ENCODE measurements around the gene ABCA10.
"Not testable (repeated sequence)": the region's sequence is repeated elsewhere in the genome, so short reads cannot be mapped to it uniquely, and the experiment has no call there.

The ABCA10 gene

GRCh38 chr17:69228576-69228975 is at the start of gene ABCA10:
Gene ABCA10 (minus strand): TSS chr17:69228824. CDS start chr17:69225358, 3,466 bp downstream.
- H3K27me3 ChIP-seq (ENCODE audit: control insufficient read depth in 5 of 5, insufficient read depth in 4 of 5, low read length in 5 of 5) = no peaks in the 10 kb centered on the region
- peak within 1 kb of the TSS in 3 of 5 donors; percentile 6 to 52 (median 45) for H3K9ac ChIP-seq (ENCODE audit: low read length in 5 of 5)
- H3K27ac ChIP-seq (ENCODE audit: low read depth, low read length) = peak within 1 kb of the TSS; percentile 11

DNA sequence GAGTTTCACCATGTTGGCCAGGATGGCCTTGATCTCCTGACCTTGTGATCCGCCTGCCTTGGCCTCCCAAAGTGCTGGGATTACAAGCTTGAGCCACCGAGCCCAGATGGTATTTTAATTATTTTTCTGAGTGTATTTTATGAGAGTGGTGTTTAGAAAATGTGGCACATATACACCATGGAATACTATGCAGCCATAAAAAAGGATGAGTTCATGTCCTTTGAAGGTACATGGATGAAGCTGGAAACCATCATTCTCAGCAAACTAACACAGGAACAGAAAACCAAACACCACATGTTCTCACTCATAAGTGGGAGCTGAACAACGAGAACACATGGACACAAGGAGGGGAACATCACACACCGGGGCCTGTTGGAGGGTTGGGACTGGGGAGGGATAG is 47.7 kb upstream of the ABCA10 start:
- not testable (repeated sequence) for H3K4me3 ChIP-seq (ENCODE audit: low read depth in 1 of 5, low read length in 5 of 5); H3K27ac ChIP-seq (ENCODE audit: low read depth, low read length); H3K9me3 ChIP-seq (ENCODE audit: control insufficient read depth in 5 of 5, low read length in 5 of 5); H3K9ac ChIP-seq (ENCODE audit: low read length in 5 of 5); H3K4me1 ChIP-seq (ENCODE audit: control insufficient read depth in 5 of 5, insufficient read depth in 5 of 5, low read length in 5 of 5); H3K27me3 ChIP-seq (ENCODE audit: control insufficient read depth in 5 of 5, insufficient read depth in 4 of 5, low read length in 5 of 5)
- H3K36me3 ChIP-seq (ENCODE audit: control insufficient read depth in 5 of 5, insufficient read depth in 5 of 5, low read length in 5 of 5) = peaks cover 0 to 18% (median 3%) of the 10 kb centered on the region in 5 donors

More at GRCh38 chr17:69228576-69228975, at the start of gene ABCA10:
- H3K9me3 ChIP-seq (ENCODE audit: control insufficient read depth in 5 of 5, low read length in 5 of 5) = peaks cover 0 to 6% (median 3%) of the 10 kb centered on the region in 5 donors
- peaks cover 0 to 6% (median 0%) of the 10 kb centered on the region in 5 donors for H3K4me1 ChIP-seq (ENCODE audit: control insufficient read depth in 5 of 5, insufficient read depth in 5 of 5, low read length in 5 of 5)
- H3K4me3 ChIP-seq (ENCODE audit: low read depth in 1 of 5, low read length in 5 of 5) = peak within 1 kb of the TSS; percentile 25 to 58 (median 49)
- H3K36me3 ChIP-seq (ENCODE audit: control insufficient read depth in 5 of 5, insufficient read depth in 5 of 5, low read length in 5 of 5) = no peaks in the 10 kb centered on the region

- Histone ChIP-seq H3K9me3 (ENCODE audit: control insufficient read depth in 5 of 5, low read length in 5 of 5) (no peaks in the 10 kb centered on the region), H3K36me3 (ENCODE audit: control insufficient read depth in 5 of 5, insufficient read depth in 5 of 5, low read length in 5 of 5) (peaks cover 0 to 21% (median 3%) of the 10 kb centered on the region in 5 donors), H3K4me1 (ENCODE audit: control insufficient read depth in 5 of 5, insufficient read depth in 5 of 5, low read length in 5 of 5) (no peaks in the 10 kb centered on the region), H3K9ac (ENCODE audit: low read length in 5 of 5) (no peak overlapping the region), H3K4me3 (ENCODE audit: low read depth in 1 of 5, low read length in 5 of 5) (no peak overlapping the region), H3K27me3 (ENCODE audit: control insufficient read depth in 5 of 5, insufficient read depth in 4 of 5, low read length in 5 of 5) (no peaks in the 10 kb centered on the region), H3K27ac (ENCODE audit: low read depth, low read length) (no peak overlapping the region)
Observed at GRCh38 chr17:69275751-69276150, 47.1 kb upstream of the ABCA10 start.

GRCh38 chr17:69271023-69271422 is 42.4 kb upstream of the ABCA10 start:
- H3K4me3 ChIP-seq (ENCODE audit: low read depth in 1 of 5, low read length in 5 of 5) = no peak overlapping the region
- peaks cover 0 to 11% (median 0%) of the 10 kb centered on the region in 5 donors for H3K4me1 ChIP-seq (ENCODE audit: control insufficient read depth in 5 of 5, insufficient read depth in 5 of 5, low read length in 5 of 5)
- no peak overlapping the region for H3K27ac ChIP-seq (ENCODE audit: low read depth, low read length)
- H3K9ac ChIP-seq (ENCODE audit: low read length in 5 of 5) = no peak overlapping the region
- H3K36me3 ChIP-seq (ENCODE audit: control insufficient read depth in 5 of 5, insufficient read depth in 5 of 5, low read length in 5 of 5) = peaks cover 0 to 6% (median 3%) of the 10 kb centered on the region in 5 donors
- H3K27me3 ChIP-seq (ENCODE audit: control insufficient read depth in 5 of 5, insufficient read depth in 4 of 5, low read length in 5 of 5) = no peaks in the 10 kb centered on the region
- no peaks in the 10 kb centered on the region for H3K9me3 ChIP-seq (ENCODE audit: control insufficient read depth in 5 of 5, low read length in 5 of 5)

DNA sequence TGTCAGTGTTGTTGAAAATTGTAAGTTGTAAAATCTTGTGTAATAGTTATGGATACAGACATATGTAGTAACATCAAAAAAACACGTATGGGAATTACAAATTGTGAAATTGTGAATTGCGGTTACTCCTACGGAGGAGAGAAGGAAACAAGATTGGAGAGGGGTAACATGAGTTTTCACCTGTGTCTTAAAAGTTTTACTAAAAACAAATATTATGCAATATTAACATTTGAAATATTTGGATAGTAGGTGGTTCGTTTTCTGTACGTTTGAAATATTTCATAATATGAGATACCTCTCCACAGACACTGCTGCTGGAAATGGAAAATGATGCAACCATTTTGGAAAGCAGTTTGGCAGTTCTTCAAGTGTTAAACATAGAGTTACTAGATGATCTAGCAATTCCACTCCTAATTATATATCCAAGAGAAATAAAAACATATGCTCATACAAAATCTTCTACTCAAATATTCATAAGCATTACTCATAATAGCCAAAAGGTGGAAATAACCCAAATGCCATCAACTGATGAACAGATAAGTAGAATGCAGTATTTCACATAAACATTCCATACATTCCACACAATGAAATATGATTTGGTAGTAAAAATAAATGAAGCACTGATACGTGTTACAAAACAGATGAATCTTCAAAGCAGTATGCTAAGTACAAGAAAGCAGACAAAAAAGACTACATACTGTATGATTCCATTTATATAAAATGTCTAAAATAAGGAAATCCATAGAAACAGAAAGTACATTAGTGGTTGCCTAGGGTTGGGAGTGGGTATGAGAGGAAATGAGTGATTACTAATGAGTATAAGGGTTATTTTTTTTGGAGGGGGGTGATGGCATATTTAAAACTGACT is 40.7 kb upstream of the ABCA10 start:
- Histone ChIP-seq H3K9me3 (ENCODE audit: control insufficient read depth in 5 of 5, low read length in 5 of 5) (peaks cover 0 to 2% (median 0%) of the 10 kb centered on the region in 5 donors), H3K4me1 (ENCODE audit: control insufficient read depth in 5 of 5, insufficient read depth in 5 of 5, low read length in 5 of 5) (peaks cover 0 to 11% (median 0%) of the 10 kb centered on the region in 5 donors), H3K36me3 (ENCODE audit: control insufficient read depth in 5 of 5, insufficient read depth in 5 of 5, low read length in 5 of 5) (peaks cover 0 to 11% (median 0%) of the 10 kb centered on the region in 5 donors), H3K4me3 (ENCODE audit: low read depth in 1 of 5, low read length in 5 of 5) (no peak overlapping the region), H3K9ac (ENCODE audit: low read length in 5 of 5) (no peak overlapping the region), H3K27ac (ENCODE audit: low read depth, low read length) (no peak overlapping the region), H3K27me3 (ENCODE audit: control insufficient read depth in 5 of 5, insufficient read depth in 4 of 5, low read length in 5 of 5) (no peaks in the 10 kb centered on the region)

DNA sequence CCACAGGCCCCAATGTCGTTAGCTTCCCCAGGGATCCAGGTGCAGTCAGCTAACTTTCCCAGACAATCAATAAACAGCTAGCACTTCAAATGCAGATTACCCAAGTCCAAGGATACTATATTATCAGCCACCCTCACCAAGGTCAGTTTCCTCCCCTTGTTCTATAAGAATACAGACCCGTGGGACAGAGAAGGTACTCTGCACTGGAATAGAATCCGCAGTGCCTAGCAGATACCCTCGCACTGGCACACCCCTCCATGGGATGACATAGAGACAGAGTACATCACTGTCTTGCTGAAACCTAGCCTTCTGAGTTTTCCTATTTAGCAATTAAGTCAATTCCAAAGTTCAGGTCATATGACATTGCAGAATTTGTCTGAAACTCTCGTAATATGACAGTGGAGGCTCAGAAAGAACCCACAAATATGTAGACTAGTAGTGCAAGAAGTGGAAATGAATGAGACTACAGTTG is 40.0 kb upstream of the ABCA10 start:
- Histone ChIP-seq H3K9ac (ENCODE audit: low read length in 5 of 5) (no peak overlapping the region), H3K4me1 (ENCODE audit: control insufficient read depth in 5 of 5, insufficient read depth in 5 of 5, low read length in 5 of 5) (peaks cover 0 to 11% (median 0%) of the 10 kb centered on the region in 5 donors), H3K9me3 (ENCODE audit: control insufficient read depth in 5 of 5, low read length in 5 of 5) (peaks cover 0 to 2% (median 0%) of the 10 kb centered on the region in 5 donors), H3K36me3 (ENCODE audit: control insufficient read depth in 5 of 5, insufficient read depth in 5 of 5, low read length in 5 of 5) (peaks cover 0 to 17% (median 0%) of the 10 kb centered on the region in 5 donors), H3K4me3 (ENCODE audit: low read depth in 1 of 5, low read length in 5 of 5) (no peak overlapping the region), H3K27me3 (ENCODE audit: control insufficient read depth in 5 of 5, insufficient read depth in 4 of 5, low read length in 5 of 5) (no peaks in the 10 kb centered on the region), H3K27ac (ENCODE audit: low read depth, low read length) (no peak overlapping the region)

DNA sequence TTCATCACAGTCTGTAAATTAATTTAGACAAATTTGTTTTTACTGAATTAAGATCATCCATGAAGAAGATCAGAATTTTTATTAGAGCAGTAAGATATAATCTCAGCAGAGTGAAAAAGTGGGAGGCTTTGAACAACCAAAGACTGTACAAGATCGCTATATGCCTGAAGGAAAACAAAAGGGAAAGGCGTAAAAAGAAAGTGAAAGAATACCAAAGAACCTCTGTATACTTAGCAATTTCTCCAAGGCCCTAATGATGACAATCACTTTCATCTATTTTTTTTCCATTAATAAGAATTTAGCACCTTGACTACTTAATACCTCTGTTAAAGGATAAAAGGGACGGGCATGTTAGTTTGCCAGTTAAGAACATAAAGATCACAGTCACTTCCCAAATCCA is 38.6 kb upstream of the ABCA10 start:
- Histone ChIP-seq H3K27ac (ENCODE audit: low read depth, low read length) (no peak overlapping the region), H3K27me3 (ENCODE audit: control insufficient read depth in 5 of 5, insufficient read depth in 4 of 5, low read length in 5 of 5) (no peaks in the 10 kb centered on the region), H3K4me3 (ENCODE audit: low read depth in 1 of 5, low read length in 5 of 5) (no peak overlapping the region), H3K4me1 (ENCODE audit: control insufficient read depth in 5 of 5, insufficient read depth in 5 of 5, low read length in 5 of 5) (peaks cover 0 to 11% (median 0%) of the 10 kb centered on the region in 5 donors), H3K9ac (ENCODE audit: low read length in 5 of 5) (no peak overlapping the region), H3K36me3 (ENCODE audit: control insufficient read depth in 5 of 5, insufficient read depth in 5 of 5, low read length in 5 of 5) (peaks cover 0 to 29% (median 3%) of the 10 kb centered on the region in 5 donors), H3K9me3 (ENCODE audit: control insufficient read depth in 5 of 5, low read length in 5 of 5) (peaks cover 0 to 2% (median 0%) of the 10 kb centered on the region in 5 donors)

GRCh38 chr17:69265873-69266272 is 37.2 kb upstream of the ABCA10 start:
- Histone ChIP-seq H3K27ac (ENCODE audit: low read depth, low read length) (no peak overlapping the region), H3K9ac (ENCODE audit: low read length in 5 of 5) (no peak overlapping the region), H3K36me3 (ENCODE audit: control insufficient read depth in 5 of 5, insufficient read depth in 5 of 5, low read length in 5 of 5) (peaks cover 0 to 25% (median 3%) of the 10 kb centered on the region in 5 donors), H3K4me1 (ENCODE audit: control insufficient read depth in 5 of 5, insufficient read depth in 5 of 5, low read length in 5 of 5) (peaks cover 0 to 11% (median 0%) of the 10 kb centered on the region in 5 donors), H3K27me3 (ENCODE audit: control insufficient read depth in 5 of 5, insufficient read depth in 4 of 5, low read length in 5 of 5) (no peaks in the 10 kb centered on the region), H3K4me3 (ENCODE audit: low read depth in 1 of 5, low read length in 5 of 5) (no peak overlapping the region), H3K9me3 (ENCODE audit: control insufficient read depth in 5 of 5, low read length in 5 of 5) (peaks cover 0 to 2% (median 0%) of the 10 kb centered on the region in 5 donors)

DNA sequence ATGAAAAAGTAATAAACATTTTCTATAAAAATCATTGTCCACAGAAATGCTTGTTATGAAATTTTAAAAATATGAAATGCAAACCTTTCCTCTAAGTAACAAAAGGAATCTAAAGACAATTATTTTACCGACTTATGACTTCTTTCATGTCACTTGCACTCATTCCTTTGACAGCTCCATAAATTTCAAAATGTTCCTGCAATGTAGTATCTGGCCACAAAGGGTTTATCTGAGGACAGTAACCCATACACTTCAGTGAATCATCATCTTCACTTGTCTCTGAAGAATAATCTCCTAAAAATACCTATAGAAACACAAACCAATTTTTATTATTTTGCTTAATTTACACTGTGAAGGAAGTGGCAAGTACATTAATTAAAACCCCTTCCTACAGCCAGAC is 25.6 kb upstream of the ABCA10 start:
- Histone ChIP-seq H3K27ac (ENCODE audit: low read depth, low read length) (no peak overlapping the region), H3K4me1 (ENCODE audit: control insufficient read depth in 5 of 5, insufficient read depth in 5 of 5, low read length in 5 of 5) (no peaks in the 10 kb centered on the region), H3K27me3 (ENCODE audit: control insufficient read depth in 5 of 5, insufficient read depth in 4 of 5, low read length in 5 of 5) (no peaks in the 10 kb centered on the region), H3K36me3 (ENCODE audit: control insufficient read depth in 5 of 5, insufficient read depth in 5 of 5, low read length in 5 of 5) (peaks cover 19 to 40% (median 24%) of the 10 kb centered on the region in 5 donors), H3K9ac (ENCODE audit: low read length in 5 of 5) (no peak overlapping the region), H3K4me3 (ENCODE audit: low read depth in 1 of 5, low read length in 5 of 5) (no peak overlapping the region), H3K9me3 (ENCODE audit: control insufficient read depth in 5 of 5, low read length in 5 of 5) (no peaks in the 10 kb centered on the region)

- no peak overlapping the region for H3K9ac ChIP-seq (ENCODE audit: low read length in 5 of 5)
- H3K9me3 ChIP-seq (ENCODE audit: control insufficient read depth in 5 of 5, low read length in 5 of 5) = no peaks in the 10 kb centered on the region
- H3K27ac ChIP-seq (ENCODE audit: low read depth, low read length) = no peak overlapping the region
- H3K27me3 ChIP-seq (ENCODE audit: control insufficient read depth in 5 of 5, insufficient read depth in 4 of 5, low read length in 5 of 5) = no peaks in the 10 kb centered on the region
- peaks cover 19 to 34% (median 27%) of the 10 kb centered on the region in 5 donors for H3K36me3 ChIP-seq (ENCODE audit: control insufficient read depth in 5 of 5, insufficient read depth in 5 of 5, low read length in 5 of 5)
- no peak overlapping the region for H3K4me3 ChIP-seq (ENCODE audit: low read depth in 1 of 5, low read length in 5 of 5)
- no peaks in the 10 kb centered on the region for H3K4me1 ChIP-seq (ENCODE audit: control insufficient read depth in 5 of 5, insufficient read depth in 5 of 5, low read length in 5 of 5)
Observed at GRCh38 chr17:69250641-69251040, 22.0 kb upstream of the ABCA10 start.

Measured in subcutaneous abdominal adipose tissue (tissue), 5 donors.